ENCODE results near the gene KCNA10. TPM values are rescaled to one million over a fixed set of nuclear protein-coding genes. Genes with fewer than 3 reads are reported as not detected.

Gene KCNA10
- total and polyA plus RNA-seq, 10 of the 15 experiments (the other 5 are each of a cell fraction or from before 2014, with no cell fraction given): not detected

DNA sequence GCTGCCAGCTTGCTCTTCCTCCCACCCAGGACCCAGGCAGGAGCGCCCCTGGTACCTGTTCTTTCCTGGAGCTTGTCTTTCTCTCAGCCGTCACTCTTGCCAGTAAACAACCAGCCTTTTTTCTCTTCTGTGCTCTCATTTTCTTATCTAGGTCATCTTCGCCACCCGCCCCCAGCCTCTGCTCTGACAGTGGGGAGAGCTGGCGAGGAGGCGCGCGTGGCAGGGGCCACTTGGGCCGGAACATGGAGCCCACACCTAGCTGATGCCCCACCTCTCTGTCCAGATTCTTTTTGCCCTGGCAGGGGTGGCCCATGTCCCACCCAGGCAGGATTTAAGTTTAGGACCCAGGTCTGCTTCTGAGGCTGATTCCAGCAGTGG lies 35.7 kb downstream of the KCNA10 start (continued):
- TF ChIP-seq, protein P1, sequence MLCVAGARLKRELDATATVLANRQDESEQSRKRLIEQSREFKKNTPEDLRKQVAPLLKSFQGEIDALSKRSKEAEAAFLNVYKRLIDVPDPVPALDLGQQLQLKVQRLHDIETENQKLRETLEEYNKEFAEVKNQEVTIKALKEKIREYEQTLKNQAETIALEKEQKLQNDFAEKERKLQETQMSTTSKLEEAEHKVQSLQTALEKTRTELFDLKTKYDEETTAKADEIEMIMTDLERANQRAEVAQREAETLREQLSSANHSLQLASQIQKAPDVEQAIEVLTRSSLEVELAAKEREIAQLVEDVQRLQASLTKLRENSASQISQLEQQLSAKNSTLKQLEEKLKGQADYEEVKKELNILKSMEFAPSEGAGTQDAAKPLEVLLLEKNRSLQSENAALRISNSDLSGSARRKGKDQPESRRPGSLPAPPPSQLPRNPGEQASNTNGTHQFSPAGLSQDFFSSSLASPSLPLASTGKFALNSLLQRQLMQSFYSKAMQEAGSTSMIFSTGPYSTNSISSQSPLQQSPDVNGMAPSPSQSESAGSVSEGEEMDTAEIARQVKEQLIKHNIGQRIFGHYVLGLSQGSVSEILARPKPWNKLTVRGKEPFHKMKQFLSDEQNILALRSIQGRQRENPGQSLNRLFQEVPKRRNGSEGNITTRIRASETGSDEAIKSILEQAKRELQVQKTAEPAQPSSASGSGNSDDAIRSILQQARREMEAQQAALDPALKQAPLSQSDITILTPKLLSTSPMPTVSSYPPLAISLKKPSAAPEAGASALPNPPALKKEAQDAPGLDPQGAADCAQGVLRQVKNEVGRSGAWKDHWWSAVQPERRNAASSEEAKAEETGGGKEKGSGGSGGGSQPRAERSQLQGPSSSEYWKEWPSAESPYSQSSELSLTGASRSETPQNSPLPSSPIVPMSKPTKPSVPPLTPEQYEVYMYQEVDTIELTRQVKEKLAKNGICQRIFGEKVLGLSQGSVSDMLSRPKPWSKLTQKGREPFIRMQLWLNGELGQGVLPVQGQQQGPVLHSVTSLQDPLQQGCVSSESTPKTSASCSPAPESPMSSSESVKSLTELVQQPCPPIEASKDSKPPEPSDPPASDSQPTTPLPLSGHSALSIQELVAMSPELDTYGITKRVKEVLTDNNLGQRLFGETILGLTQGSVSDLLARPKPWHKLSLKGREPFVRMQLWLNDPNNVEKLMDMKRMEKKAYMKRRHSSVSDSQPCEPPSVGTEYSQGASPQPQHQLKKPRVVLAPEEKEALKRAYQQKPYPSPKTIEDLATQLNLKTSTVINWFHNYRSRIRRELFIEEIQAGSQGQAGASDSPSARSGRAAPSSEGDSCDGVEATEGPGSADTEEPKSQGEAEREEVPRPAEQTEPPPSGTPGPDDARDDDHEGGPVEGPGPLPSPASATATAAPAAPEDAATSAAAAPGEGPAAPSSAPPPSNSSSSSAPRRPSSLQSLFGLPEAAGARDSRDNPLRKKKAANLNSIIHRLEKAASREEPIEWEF (IDR thresholded peaks at IDR 0.05; ENCODE audit: insufficient replicate concordance, low read depth, low read length): no peak
- TF ChIP-seq SREBF1 (IDR thresholded peaks at IDR 0.05; ENCODE audit: low read length) (no peak), PML (IDR thresholded peaks at IDR 0.05; ENCODE audit: low read length) (no peak)

DNA sequence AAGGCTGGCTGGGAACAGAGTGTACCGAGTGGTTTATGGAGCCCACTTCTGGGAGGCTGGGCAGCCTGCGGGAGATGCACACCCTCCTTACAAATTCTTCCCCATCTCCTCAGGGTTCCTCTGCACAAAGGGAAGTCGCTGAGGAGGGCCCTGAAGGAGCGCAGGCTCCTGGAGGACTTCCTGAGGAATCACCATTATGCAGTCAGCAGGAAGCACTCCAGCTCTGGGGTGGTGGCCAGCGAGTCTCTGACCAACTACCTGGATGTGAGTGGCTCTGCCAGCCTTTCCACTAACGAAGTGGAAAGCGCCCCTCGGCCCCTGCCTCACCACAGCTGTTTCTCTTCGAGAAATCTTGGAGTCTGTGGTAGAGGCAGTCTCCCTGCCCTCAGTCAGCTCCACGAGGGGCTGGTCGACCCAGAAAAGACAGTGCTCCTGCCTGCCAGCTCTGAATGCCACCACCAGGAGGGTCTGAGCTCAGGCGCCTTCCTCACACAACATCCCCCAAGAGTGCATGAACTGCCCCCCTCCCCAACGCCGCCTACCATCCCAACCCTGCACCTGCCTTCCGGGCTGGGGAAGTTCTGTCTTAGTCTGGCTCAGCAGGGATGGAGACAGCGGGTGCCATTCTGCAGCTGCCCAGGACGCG lies 36.2 kb downstream of the KCNA10 start:
- no peak overlapping the region for H3K27ac ChIP-seq (ENCODE audit: control insufficient read depth, insufficient read depth)
- FAIRE-seq (no peak), DNase-seq (ENCODE audit: low read depth, low spot score) (no peak), ATAC-seq (no peak)
- ChIA-PET RAD21 (ENCODE audit: unreplicated experiment) (interaction anchor here (0.7 to 0.8 kb wide), 2 partner anchors 14 to 280 kb away, joined by 3 read pairs; no protein-coding TSS in a partner anchor), CTCF (interaction anchor here (0.6 to 3.0 kb wide), 3 partner anchors 13 to 22 kb away, joined by 3 to 15 read pairs (median 8); no protein-coding TSS in a partner anchor), SMC1A (ENCODE audit: uncharacterized antibody, unreplicated experiment) (interaction anchor here (0.7 kb wide), 1 partner anchor 319 kb away, joined by 3 read pairs; no protein-coding TSS in a partner anchor), POLR2A (no interaction called here)
- H3K9ac ChIP-seq (ENCODE audit: control insufficient read depth, insufficient read depth, low read length): no peak overlapping the region
- H3K27me3 ChIP-seq (replicated peaks in 1 of 2; ENCODE audit: control insufficient read depth in 2 of 2, insufficient read depth in 2 of 2, low read length in 1 of 2): peaks cover 3 to 6% of the 10 kb centered on the region in 2 experiments; a peak in 3 of 4 replicates
- no peaks in the 10 kb centered on the region for H3K36me3 ChIP-seq (ENCODE audit: control insufficient read depth in 2 of 2, insufficient read depth in 2 of 2, low read length in 1 of 2)
- H2AFZ ChIP-seq (ENCODE audit: control insufficient read depth, low read depth, low read length): no peak overlapping the region
- no peaks in the 10 kb centered on the region for H3K9me3 ChIP-seq (replicated peaks; ENCODE audit: control insufficient read depth, insufficient read depth, low read length)
- WGBS (ENCODE audit: insufficient coverage, insufficient replicate concordance, low lambda C conversion rate, missing lambda C conversion rate): 16% methylated on average over 17 of the region's 18 CpGs
- BruUV-seq (replicated peaks): no TSS peak
- no peaks in the 10 kb centered on the region for H4K20me1 ChIP-seq (ENCODE audit: control insufficient read depth, insufficient read depth)
- H3K4me2 ChIP-seq (ENCODE audit: control insufficient read depth, insufficient read depth): no peak overlapping the region
- intact Hi-C loops (cut with micrococcal nuclease; ENCODE audit: unreplicated experiment) (no loop called here), in situ Hi-C loops (cut with MboI) (no loop called here)
- no peaks in the 10 kb centered on the region for H3K4me1 ChIP-seq (ENCODE audit: control insufficient read depth, insufficient read depth, low read length)
- H3K79me2 ChIP-seq (ENCODE audit: control insufficient read depth, insufficient read depth, low read length): no peaks in the 10 kb centered on the region
- H3K4me3 ChIP-seq: no peak overlapping the region
- TF ChIP-seq CEBPB (IDR thresholded peaks at IDR 0.05; ENCODE audit: borderline replicate concordance in 1 of 2, low read depth in 2 of 2, low read length in 2 of 2) (no peak), ZNF622 (IDR thresholded peaks at IDR 0.05) (no peak), FOXM1 (IDR thresholded peaks at IDR 0.05; ENCODE audit: low read depth, low read length) (no peak), ASH2L (IDR thresholded peaks at IDR 0.05; ENCODE audit: borderline replicate concordance, low read depth) (no peak)
- TF ChIP-seq, protein P2, sequence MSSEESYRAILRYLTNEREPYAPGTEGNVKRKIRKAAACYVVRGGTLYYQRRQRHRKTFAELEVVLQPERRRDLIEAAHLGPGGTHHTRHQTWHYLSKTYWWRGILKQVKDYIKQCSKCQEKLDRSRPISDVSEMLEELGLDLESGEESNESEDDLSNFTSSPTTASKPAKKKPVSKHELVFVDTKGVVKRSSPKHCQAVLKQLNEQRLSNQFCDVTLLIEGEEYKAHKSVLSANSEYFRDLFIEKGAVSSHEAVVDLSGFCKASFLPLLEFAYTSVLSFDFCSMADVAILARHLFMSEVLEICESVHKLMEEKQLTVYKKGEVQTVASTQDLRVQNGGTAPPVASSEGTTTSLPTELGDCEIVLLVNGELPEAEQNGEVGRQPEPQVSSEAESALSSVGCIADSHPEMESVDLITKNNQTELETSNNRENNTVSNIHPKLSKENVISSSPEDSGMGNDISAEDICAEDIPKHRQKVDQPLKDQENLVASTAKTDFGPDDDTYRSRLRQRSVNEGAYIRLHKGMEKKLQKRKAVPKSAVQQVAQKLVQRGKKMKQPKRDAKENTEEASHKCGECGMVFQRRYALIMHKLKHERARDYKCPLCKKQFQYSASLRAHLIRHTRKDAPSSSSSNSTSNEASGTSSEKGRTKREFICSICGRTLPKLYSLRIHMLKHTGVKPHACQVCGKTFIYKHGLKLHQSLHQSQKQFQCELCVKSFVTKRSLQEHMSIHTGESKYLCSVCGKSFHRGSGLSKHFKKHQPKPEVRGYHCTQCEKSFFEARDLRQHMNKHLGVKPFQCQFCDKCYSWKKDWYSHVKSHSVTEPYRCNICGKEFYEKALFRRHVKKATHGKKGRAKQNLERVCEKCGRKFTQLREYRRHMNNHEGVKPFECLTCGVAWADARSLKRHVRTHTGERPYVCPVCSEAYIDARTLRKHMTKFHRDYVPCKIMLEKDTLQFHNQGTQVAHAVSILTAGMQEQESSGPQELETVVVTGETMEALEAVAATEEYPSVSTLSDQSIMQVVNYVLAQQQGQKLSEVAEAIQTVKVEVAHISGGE (CRISPR knock-in tag; IDR thresholded peaks at IDR 0.05): no peak
- TF ChIP-seq, protein P3, sequence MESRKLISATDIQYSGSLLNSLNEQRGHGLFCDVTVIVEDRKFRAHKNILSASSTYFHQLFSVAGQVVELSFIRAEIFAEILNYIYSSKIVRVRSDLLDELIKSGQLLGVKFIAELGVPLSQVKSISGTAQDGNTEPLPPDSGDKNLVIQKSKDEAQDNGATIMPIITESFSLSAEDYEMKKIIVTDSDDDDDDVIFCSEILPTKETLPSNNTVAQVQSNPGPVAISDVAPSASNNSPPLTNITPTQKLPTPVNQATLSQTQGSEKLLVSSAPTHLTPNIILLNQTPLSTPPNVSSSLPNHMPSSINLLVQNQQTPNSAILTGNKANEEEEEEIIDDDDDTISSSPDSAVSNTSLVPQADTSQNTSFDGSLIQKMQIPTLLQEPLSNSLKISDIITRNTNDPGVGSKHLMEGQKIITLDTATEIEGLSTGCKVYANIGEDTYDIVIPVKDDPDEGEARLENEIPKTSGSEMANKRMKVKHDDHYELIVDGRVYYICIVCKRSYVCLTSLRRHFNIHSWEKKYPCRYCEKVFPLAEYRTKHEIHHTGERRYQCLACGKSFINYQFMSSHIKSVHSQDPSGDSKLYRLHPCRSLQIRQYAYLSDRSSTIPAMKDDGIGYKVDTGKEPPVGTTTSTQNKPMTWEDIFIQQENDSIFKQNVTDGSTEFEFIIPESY (IDR thresholded peaks at IDR 0.05): no peak
